Stimulated activated CD4-positive, alpha-beta T cell treated with anti-CD3 and anti-CD28 coated beads, Interleukin-2, amount 100 ng/mL, for 24 hours (primary cell): Measurements from ENCODE around the gene ABLIM1.

Experiments
- DNase-seq, 2 donors: peaks; one replicate each; pipeline ENCODE4 v3.0.0-alpha.2; 2020

Gene ABLIM1

GRCh38 chr10:114616516-114616915 lies 41.6 kb downstream of the ABLIM1 start:
- DNase-seq, result no peak

GRCh38 chr10:114616103-114616502 lies 42.0 kb downstream of the ABLIM1 start:
- DNase-seq, result no peak

- DNase-seq, result no peak
Observed at GRCh38 chr10:114615600-114616007, 42.5 kb downstream of the ABLIM1 start.

GRCh38 chr10:114613237-114613979 lies 44.7 kb downstream of the ABLIM1 start:
- no peak for DNase-seq

- DNase-seq, result no peak
Observed at GRCh38 chr10:114611617-114612016, 46.5 kb downstream of the ABLIM1 start.

GRCh38 chr10:114609518-114610426 lies 48.3 kb downstream of the ABLIM1 start:
- DNase-seq, result no peak

GRCh38 chr10:114607358-114607998 lies 50.6 kb downstream of the ABLIM1 start:
- DNase-seq, result no peak

- DNase-seq, result no peak
Observed at GRCh38 chr10:114605155-114605797, 52.8 kb downstream of the ABLIM1 start.

GRCh38 chr10:114604357-114605130 lies 53.5 kb downstream of the ABLIM1 start:
- no peak for DNase-seq

- DNase-seq, result no peak
Observed at GRCh38 chr10:114603948-114604347, 54.1 kb downstream of the ABLIM1 start.

GRCh38 chr10:114603303-114603702 lies 54.8 kb downstream of the ABLIM1 start:
- DNase-seq, result no peak

- DNase-seq, result no peak
Observed at GRCh38 chr10:114600057-114600456, 58.0 kb downstream of the ABLIM1 start.

- DNase-seq, result no peak
Observed at GRCh38 chr10:114596793-114597192, 61.3 kb downstream of the ABLIM1 start.

- no peak for DNase-seq
Observed at GRCh38 chr10:114593816-114594468, 64.1 kb downstream of the ABLIM1 start.

- DNase-seq, result no peak
Observed at GRCh38 chr10:114593240-114593792, 64.8 kb downstream of the ABLIM1 start.

- DNase-seq, result no peak
Observed at GRCh38 chr10:114590993-114591392, 67.1 kb downstream of the ABLIM1 start.

- no peak for DNase-seq
Observed at GRCh38 chr10:114584419-114584818, 73.7 kb downstream of the ABLIM1 start.

GRCh38 chr10:114581071-114581470 lies 77.0 kb downstream of the ABLIM1 start:
- no peak for DNase-seq

GRCh38 chr10:114577133-114577532 lies 80.9 kb downstream of the ABLIM1 start:
- no peak for DNase-seq

- no peak for DNase-seq
Observed at GRCh38 chr10:114576716-114577115, 81.4 kb downstream of the ABLIM1 start.

- no peak for DNase-seq
Observed at GRCh38 chr10:114576132-114576487, 82.0 kb downstream of the ABLIM1 start.
